Osteocyte (in vitro differentiated cells): ENCODE data around the gene BANP. TPM values are rescaled to one million over a fixed set of nuclear protein-coding genes. Genes with fewer than 3 reads are reported as not detected.

Source experiments
- DNase-seq: peaks from one replicate; pipeline ENCODE4 v3.0.0; 2021; ENCODE audit warnings: mixed read lengths; ENCODE audit not compliant: unreplicated experiment; ENCODE audit errors: extremely low spot score
- H3K27ac Mint-ChIP-seq: one replicate; pipeline ENCODE4 v1.8.0; 2021; ENCODE audit warnings: mild to moderate bottlenecking, mixed read lengths; ENCODE audit not compliant: unreplicated experiment
- H3K27me3 Mint-ChIP-seq: one replicate; pipeline ENCODE4 v1.8.0; 2021; ENCODE audit warnings: mixed read lengths; ENCODE audit not compliant: unreplicated experiment
- H3K36me3 Mint-ChIP-seq: one replicate; pipeline ENCODE4 v1.8.0; 2021; ENCODE audit warnings: mixed read lengths; ENCODE audit not compliant: unreplicated experiment
- H3K4me1 Mint-ChIP-seq: one replicate; pipeline ENCODE4 v1.8.0; 2021; ENCODE audit warnings: mixed read lengths; ENCODE audit not compliant: unreplicated experiment
- H3K4me3 Mint-ChIP-seq: one replicate; pipeline ENCODE4 v1.8.0; 2021; ENCODE audit warnings: mild to moderate bottlenecking, moderate library complexity, mixed read lengths; ENCODE audit not compliant: unreplicated experiment
- H3K9me3 Mint-ChIP-seq: one replicate; pipeline ENCODE4 v1.8.0; 2021; ENCODE audit warnings: mixed read lengths; ENCODE audit not compliant: unreplicated experiment
- CTCF ChIP-seq: fragments of 200-600 bp; sonication (generic); IDR thresholded peaks from 2 replicates; pipeline ENCODE4 v1.5.0; 2021; ENCODE audit warnings: antibody characterized with exemption, mild to moderate bottlenecking, moderate library complexity
- total RNA-seq: library from RNA; stranded (reverse); gene quantifications from 2 replicates; pipeline ENCODE4 v1.2.1, GENCODE V29; 2021

BANP gene
- total RNA-seq, 1 donor from 2014 or later = 20.5 TPM

- Mint-ChIP-seq H3K4me3 (no peak overlapping the region), H3K27ac (no peak overlapping the region), H3K4me1 (peaks cover 7% of the 10 kb centered on the region), H3K9me3 (no peaks in the 10 kb centered on the region), H3K27me3 (no peaks in the 10 kb centered on the region), H3K36me3 (peaks cover 57% of the 10 kb centered on the region)
- no peak for DNase-seq
- TF ChIP-seq CTCF = peak; percentile 33
These were observed 53.9 kb downstream of the BANP start for GRCh38 chr16:88005181-88005581.

GRCh38 chr16:88005968-88006367 lies 54.7 kb downstream of the BANP start:
- no peak overlapping the region for H3K27ac Mint-ChIP-seq
- peaks cover 7% of the 10 kb centered on the region for H3K4me1 Mint-ChIP-seq
- H3K36me3 Mint-ChIP-seq = peaks cover 61% of the 10 kb centered on the region
- no peaks in the 10 kb centered on the region for H3K9me3 Mint-ChIP-seq
- no peak for TF ChIP-seq CTCF
- DNase-seq = no peak
- no peak overlapping the region for H3K4me3 Mint-ChIP-seq
- H3K27me3 Mint-ChIP-seq = no peaks in the 10 kb centered on the region

- no peak for DNase-seq
- Mint-ChIP-seq H3K4me3 (no peak overlapping the region), H3K36me3 (peaks cover 58% of the 10 kb centered on the region), H3K4me1 (peaks cover 9% of the 10 kb centered on the region), H3K27ac (no peak overlapping the region), H3K27me3 (no peaks in the 10 kb centered on the region), H3K9me3 (no peaks in the 10 kb centered on the region)
- no peak for TF ChIP-seq CTCF
These were observed 56.1 kb downstream of the BANP start for GRCh38 chr16:88007321-88007731.

GRCh38 chr16:88008840-88009239 lies 57.6 kb downstream of the BANP start:
- peaks cover 24% of the 10 kb centered on the region for H3K4me1 Mint-ChIP-seq
- no peak for TF ChIP-seq CTCF
- H3K36me3 Mint-ChIP-seq = peaks cover 58% of the 10 kb centered on the region
- H3K27ac Mint-ChIP-seq = no peak overlapping the region
- H3K4me3 Mint-ChIP-seq = no peak overlapping the region
- DNase-seq = no peak
- no peaks in the 10 kb centered on the region for H3K9me3 Mint-ChIP-seq
- no peaks in the 10 kb centered on the region for H3K27me3 Mint-ChIP-seq

- peaks cover 31% of the 10 kb centered on the region for H3K4me1 Mint-ChIP-seq
- peaks cover 53% of the 10 kb centered on the region for H3K36me3 Mint-ChIP-seq
- DNase-seq = no peak
- no peaks in the 10 kb centered on the region for H3K9me3 Mint-ChIP-seq
- no peaks in the 10 kb centered on the region for H3K27me3 Mint-ChIP-seq
- H3K4me3 Mint-ChIP-seq = no peak overlapping the region
- H3K27ac Mint-ChIP-seq = no peak overlapping the region
- TF ChIP-seq CTCF = no peak
These were observed 58.5 kb downstream of the BANP start for GRCh38 chr16:88009563-88010342.
